Measurements from ENCODE around the gene NHS. TPM values are rescaled to one million over a fixed set of nuclear protein-coding genes. Genes with fewer than 3 reads are reported as not detected.

The NHS gene
- total and polyA plus RNA-seq, 2 of the 4 experiments (the other 2 are of a cell fraction), result 0.36 to 0.90 TPM

- TF ChIP-seq, protein P1, sequence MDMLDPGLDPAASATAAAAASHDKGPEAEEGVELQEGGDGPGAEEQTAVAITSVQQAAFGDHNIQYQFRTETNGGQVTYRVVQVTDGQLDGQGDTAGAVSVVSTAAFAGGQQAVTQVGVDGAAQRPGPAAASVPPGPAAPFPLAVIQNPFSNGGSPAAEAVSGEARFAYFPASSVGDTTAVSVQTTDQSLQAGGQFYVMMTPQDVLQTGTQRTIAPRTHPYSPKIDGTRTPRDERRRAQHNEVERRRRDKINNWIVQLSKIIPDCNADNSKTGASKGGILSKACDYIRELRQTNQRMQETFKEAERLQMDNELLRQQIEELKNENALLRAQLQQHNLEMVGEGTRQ (IDR thresholded peaks at IDR 0.05; ENCODE audit: low read depth, low read length), result no peak
- TF ChIP-seq MAFK (IDR thresholded peaks at IDR 0.05; ENCODE audit: low read depth, low read length) (no peak), NFE2L2 (IDR thresholded peaks at IDR 0.05; ENCODE audit: low read depth, low read length) (no peak), FOS (IDR thresholded peaks at IDR 0.05; ENCODE audit: low read depth, low read length) (no peak), RAD21 (IDR thresholded peaks at IDR 0.05; ENCODE audit: low read length) (no peak), MAZ (IDR thresholded peaks at IDR 0.05; ENCODE audit: borderline replicate concordance, low read depth, low read length) (no peak)
Observed at GRCh38 chrX:17527135-17527701, 152.2 kb downstream of the NHS start (continued).
